ENCODE data around the gene NIPSNAP3A. TPM values are rescaled to one million over a fixed set of nuclear protein-coding genes. Genes with fewer than 3 reads are reported as not detected.

NIPSNAP3A gene
- total and polyA plus RNA-seq, 2 of the 8 experiments (the other 6 are each of a cell fraction or from before 2014, with no cell fraction given), result 9.3 to 9.4 TPM

GRCh38 chr9:104788251-104788650 lies 40.8 kb downstream of the NIPSNAP3A start (continued):
- TF ChIP-seq ZNF274 (IDR thresholded peaks at IDR 0.05; ENCODE audit: borderline replicate concordance, extremely low read depth, low read length) (no peak), CHD1 (IDR thresholded peaks at IDR 0.05; ENCODE audit: low read depth, low read length) (no peak), RFX5 (IDR thresholded peaks at IDR 0.05; ENCODE audit: borderline replicate concordance, low read depth, low read length) (no peak), USF2 (IDR thresholded peaks at IDR 0.05; ENCODE audit: low read length) (no peak), CBX5 (IDR thresholded peaks at IDR 0.05; ENCODE audit: low read depth, low read length) (no peak), BRCA1 (IDR thresholded peaks at IDR 0.05; ENCODE audit: low read depth, low read length) (no peak)
